Neuron (in vitro differentiated cells): ENCODE data around the gene KCNH2.
"Not testable (repeated sequence)": the region's sequence is repeated elsewhere in the genome, so short reads cannot be mapped to it uniquely, and the experiment has no call there.

Source experiments
- H2AFZ ChIP-seq: one replicate; pipeline ENCODE4 v1.6.1; 2013; ENCODE audit warnings: low read depth, mild to moderate bottlenecking, inconsistent platforms, low read length, moderate library complexity
- H3K27me3 ChIP-seq: one replicate; pipeline ENCODE4 v1.6.1; 2013; ENCODE audit warnings: low read length; ENCODE audit not compliant: insufficient read depth
- H3K36me3 ChIP-seq: one replicate; pipeline ENCODE4 v1.6.1; 2013; ENCODE audit warnings: low read length; ENCODE audit not compliant: insufficient read depth
- H3K4me1 ChIP-seq: one replicate; pipeline ENCODE4 v1.6.1; 2013; ENCODE audit warnings: low read length; ENCODE audit not compliant: insufficient read depth
- H3K4me3 ChIP-seq: 2 replicates; pipeline ENCODE4 v1.5.1; 2013; ENCODE audit warnings: mild to moderate bottlenecking, low read length, moderate library complexity
- H3K9me3 ChIP-seq: one replicate; pipeline ENCODE4 v1.6.1; 2013; ENCODE audit warnings: low read length

The KCNH2 gene

GRCh38 chr7:150919160-150919559 lies 59.0 kb downstream of the KCNH2 start:
- Histone ChIP-seq H3K36me3 (no peaks in the 10 kb centered on the region), H3K27me3 (peaks cover 4% of the 10 kb centered on the region), H3K4me3 (no peak overlapping the region), H3K9me3 (peaks cover 2% of the 10 kb centered on the region), H2AFZ (no peak overlapping the region), H3K4me1 (peaks cover 4% of the 10 kb centered on the region)

DNA sequence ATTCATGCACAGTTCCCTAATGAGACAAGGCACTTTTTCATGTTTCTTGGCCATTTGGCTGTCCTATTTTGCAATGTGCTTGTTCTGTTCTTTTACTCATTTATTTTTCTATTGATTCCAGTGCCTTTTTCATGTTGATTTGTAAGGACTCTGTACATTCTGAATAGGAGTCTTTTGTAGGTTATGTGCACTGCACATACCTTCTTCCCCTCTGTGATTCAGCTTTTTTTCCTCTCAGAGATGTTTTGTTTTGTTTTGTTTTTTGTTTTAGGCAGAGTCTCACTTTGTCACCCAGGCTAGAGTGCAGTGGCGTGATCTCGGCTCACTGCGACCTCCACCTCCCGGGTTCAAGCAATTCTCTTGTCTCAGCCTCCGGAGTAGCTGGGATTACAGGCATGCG lies 59.7 kb downstream of the KCNH2 start:
- H3K27me3 ChIP-seq: peaks cover 4% of the 10 kb centered on the region
- no peak overlapping the region for H2AFZ ChIP-seq
- peaks cover 4% of the 10 kb centered on the region for H3K4me1 ChIP-seq
- H3K36me3 ChIP-seq: no peaks in the 10 kb centered on the region
- peaks cover 2% of the 10 kb centered on the region for H3K9me3 ChIP-seq
- H3K4me3 ChIP-seq: no peak overlapping the region

- H3K27me3 ChIP-seq: peaks cover 4% of the 10 kb centered on the region
- H3K36me3 ChIP-seq: no peaks in the 10 kb centered on the region
- peaks cover 2% of the 10 kb centered on the region for H3K9me3 ChIP-seq
- H3K4me3 ChIP-seq: no peak overlapping the region
- H3K4me1 ChIP-seq: peaks cover 4% of the 10 kb centered on the region
- no peak overlapping the region for H2AFZ ChIP-seq
Observed at GRCh38 chr7:150917969-150918368, 60.2 kb downstream of the KCNH2 start.

GRCh38 chr7:150916670-150917069 lies 61.5 kb downstream of the KCNH2 start:
- Histone ChIP-seq H3K27me3 (peaks cover 4% of the 10 kb centered on the region), H3K9me3 (peaks cover 2% of the 10 kb centered on the region)

GRCh38 chr7:150914966-150915365 lies 63.2 kb downstream of the KCNH2 start:
- Histone ChIP-seq H3K9me3 (peaks cover 2% of the 10 kb centered on the region), H3K27me3 (no peaks in the 10 kb centered on the region), H3K4me3 (no peak overlapping the region), H3K4me1 (peaks cover 4% of the 10 kb centered on the region), H3K36me3 (no peaks in the 10 kb centered on the region), H2AFZ (no peak overlapping the region)

More at GRCh38 chr7:150916670-150917069, 61.5 kb downstream of the KCNH2 start:
- Histone ChIP-seq H3K4me3 (no peak overlapping the region), H3K4me1 (peaks cover 4% of the 10 kb centered on the region), H3K36me3 (no peaks in the 10 kb centered on the region), H2AFZ (no peak overlapping the region)

GRCh38 chr7:150914196-150914595 lies 63.9 kb downstream of the KCNH2 start:
- Histone ChIP-seq H3K36me3 (no peaks in the 10 kb centered on the region), H3K4me1 (peaks cover 4% of the 10 kb centered on the region), H2AFZ (no peak overlapping the region), H3K9me3 (peaks cover 2% of the 10 kb centered on the region), H3K27me3 (no peaks in the 10 kb centered on the region), H3K4me3 (no peak overlapping the region)

DNA sequence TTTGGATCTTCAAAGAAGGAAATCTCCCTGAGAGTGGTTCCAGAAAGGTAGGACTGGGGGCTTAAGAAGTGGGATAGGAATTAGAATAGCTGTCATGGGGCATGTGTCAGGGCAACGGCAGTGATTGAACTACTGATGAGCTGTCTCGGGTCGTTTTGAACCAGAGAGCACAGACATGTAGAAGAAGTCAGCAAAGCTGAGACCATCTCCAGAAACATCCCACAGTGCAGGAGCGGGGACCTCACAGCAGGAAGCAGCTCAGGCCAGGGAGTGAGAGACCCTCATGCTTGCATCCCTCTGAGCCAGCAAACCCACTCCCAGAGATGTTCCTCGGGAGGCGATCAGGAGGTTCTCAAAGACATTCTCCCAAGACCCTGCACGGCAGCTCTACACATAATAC lies 65.7 kb downstream of the KCNH2 start:
- H3K27me3 ChIP-seq: no peaks in the 10 kb centered on the region
- no peak overlapping the region for H3K4me3 ChIP-seq
- no peak overlapping the region for H2AFZ ChIP-seq
- H3K36me3 ChIP-seq: no peaks in the 10 kb centered on the region
- H3K9me3 ChIP-seq: peaks cover 2% of the 10 kb centered on the region
- H3K4me1 ChIP-seq: no peaks in the 10 kb centered on the region

DNA sequence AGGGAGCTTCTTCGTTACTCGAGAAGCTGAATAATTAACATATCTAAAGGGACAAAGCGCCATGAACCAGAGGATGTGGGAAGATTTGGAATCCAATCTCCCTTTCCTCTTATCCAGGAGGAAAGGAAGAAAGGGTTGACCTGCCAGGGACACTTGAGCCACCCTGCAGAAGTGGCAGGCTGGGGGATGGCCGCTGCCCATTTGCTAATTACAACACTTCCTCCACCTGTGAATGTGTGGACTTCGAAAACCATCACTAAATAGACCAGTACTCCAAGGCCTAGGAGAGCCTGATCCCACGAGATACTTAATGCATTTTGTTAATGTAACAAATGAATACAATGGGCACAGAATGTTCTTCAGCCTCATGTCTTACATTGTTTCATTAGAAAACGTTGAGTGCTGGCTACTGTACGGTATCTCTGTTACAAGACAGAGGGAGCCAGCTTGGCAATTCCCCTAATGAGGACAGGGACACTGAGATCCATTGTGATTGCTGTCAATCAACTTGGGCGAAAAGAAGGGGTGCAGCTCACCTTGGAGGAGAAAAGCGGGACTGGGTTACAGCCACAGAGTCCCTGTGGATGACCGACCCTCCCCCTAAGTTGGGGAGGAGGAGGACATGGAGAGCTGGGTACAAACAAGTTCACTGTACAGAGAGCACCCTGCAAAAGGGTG lies 66.4 kb downstream of the KCNH2 start:
- H3K4me3 ChIP-seq: no peak overlapping the region
- no peaks in the 10 kb centered on the region for H3K36me3 ChIP-seq
- peaks cover 2% of the 10 kb centered on the region for H3K9me3 ChIP-seq
- no peaks in the 10 kb centered on the region for H3K27me3 ChIP-seq
- H3K4me1 ChIP-seq: no peaks in the 10 kb centered on the region
- H2AFZ ChIP-seq: no peak overlapping the region

- H3K4me3 ChIP-seq: no peak overlapping the region
- no peaks in the 10 kb centered on the region for H3K27me3 ChIP-seq
- H2AFZ ChIP-seq: no peak overlapping the region
- no peaks in the 10 kb centered on the region for H3K36me3 ChIP-seq
- H3K9me3 ChIP-seq: peaks cover 2% of the 10 kb centered on the region
- no peaks in the 10 kb centered on the region for H3K4me1 ChIP-seq
Observed at GRCh38 chr7:150910996-150911422, 67.1 kb downstream of the KCNH2 start.

GRCh38 chr7:150910305-150910995 lies 67.7 kb downstream of the KCNH2 start:
- H3K4me1 ChIP-seq, H3K27me3 ChIP-seq, H3K36me3 ChIP-seq, H3K4me3 ChIP-seq, H3K9me3 ChIP-seq, H2AFZ ChIP-seq: not testable (repeated sequence)

- H3K9me3 ChIP-seq: no peaks in the 10 kb centered on the region
- H3K4me3 ChIP-seq: no peak overlapping the region
- H2AFZ ChIP-seq: no peak overlapping the region
- H3K27me3 ChIP-seq: no peaks in the 10 kb centered on the region
- no peaks in the 10 kb centered on the region for H3K4me1 ChIP-seq
- no peaks in the 10 kb centered on the region for H3K36me3 ChIP-seq
Observed at GRCh38 chr7:150909200-150909995, 68.7 kb downstream of the KCNH2 start.

DNA sequence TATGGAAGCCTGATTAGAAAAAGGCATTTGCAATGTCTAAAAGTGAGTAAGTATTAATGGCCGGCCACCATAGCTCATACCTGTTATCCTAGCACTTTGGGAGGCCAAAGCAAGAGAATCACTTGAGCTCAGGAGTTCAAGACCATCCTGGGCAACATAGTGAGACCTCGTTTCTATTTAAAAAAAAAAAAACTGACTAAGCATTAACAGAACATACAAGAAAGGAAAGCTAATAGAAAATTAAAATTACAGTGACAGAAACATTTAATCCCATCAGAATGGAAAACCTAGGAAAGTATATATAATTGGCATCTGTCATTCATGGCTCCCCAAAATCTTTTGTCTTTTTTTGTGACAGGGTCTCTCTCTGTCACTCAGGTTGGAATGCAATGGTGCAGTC lies 69.9 kb downstream of the KCNH2 start:
- Histone ChIP-seq H3K36me3 (no peaks in the 10 kb centered on the region), H2AFZ (no peak overlapping the region), H3K9me3 (no peaks in the 10 kb centered on the region), H3K27me3 (no peaks in the 10 kb centered on the region), H3K4me3 (no peak overlapping the region), H3K4me1 (no peaks in the 10 kb centered on the region)
